CD4-positive, alpha-beta T cell treated with Interleukin-17A for 1 hour (primary cell): Measurements from ENCODE around the gene MIPOL1.

Experiments used
- DNase-seq: peaks from one replicate; pipeline ENCODE4 v3.0.0-alpha.2; 2020

The MIPOL1 gene

GRCh38 chr14:37590428-37591139 lies 392.8 kb downstream of the MIPOL1 start:
- no peak for DNase-seq

GRCh38 chr14:37591311-37591940 lies 393.7 kb downstream of the MIPOL1 start:
- no peak for DNase-seq

- no peak for DNase-seq
These were observed 394.3 kb downstream of the MIPOL1 start for GRCh38 chr14:37591941-37592481.

- DNase-seq = no peak
These were observed 395.0 kb downstream of the MIPOL1 start for GRCh38 chr14:37592482-37593408.

- DNase-seq = no peak
These were observed 395.9 kb downstream of the MIPOL1 start for GRCh38 chr14:37593511-37594237.

- DNase-seq = peak; percentile 21
These were observed 396.7 kb downstream of the MIPOL1 start for GRCh38 chr14:37594238-37594970.

- no peak for DNase-seq
These were observed 397.5 kb downstream of the MIPOL1 start, which contains the start of the genes FOXA1 and TTC6 for GRCh38 chr14:37594971-37595808. FOXA1 (minus strand) TSS chr14:37595249; CDS start chr14:37594972, 277 bp downstream. TTC6 (plus strand) TSS chr14:37595629; CDS start chr14:37622065, 26,436 bp downstream.

GRCh38 chr14:37595809-37596621 lies 398.3 kb downstream of the MIPOL1 start:
- DNase-seq = peak; percentile 22

- no peak for DNase-seq
These were observed 399.2 kb downstream of the MIPOL1 start for GRCh38 chr14:37596790-37597472.

GRCh38 chr14:37597538-37597913 lies 399.8 kb downstream of the MIPOL1 start:
- no peak for DNase-seq

- DNase-seq = no peak
These were observed 400.4 kb downstream of the MIPOL1 start for GRCh38 chr14:37597914-37598746.

- no peak for DNase-seq
These were observed 401.2 kb downstream of the MIPOL1 start for GRCh38 chr14:37598747-37599506.

GRCh38 chr14:37599507-37600368 lies 402.0 kb downstream of the MIPOL1 start:
- DNase-seq = no peak

GRCh38 chr14:37600880-37601741 lies 403.4 kb downstream of the MIPOL1 start:
- no peak for DNase-seq

- DNase-seq = no peak
These were observed 404.1 kb downstream of the MIPOL1 start for GRCh38 chr14:37601865-37602264.
